Measurements from ENCODE around the gene ANTXR1.

GRCh38 chr2:69297216-69297615 is 284.2 kb downstream of the ANTXR1 start:
- TF ChIP-seq POLR2A (IDR thresholded peaks at IDR 0.05; ENCODE audit: low read depth, low read length) (no peak), POLR2AphosphoS5 (IDR thresholded peaks at IDR 0.05; ENCODE audit: low read depth, low read length) (no peak), SPI1 (IDR thresholded peaks at IDR 0.05; ENCODE audit: low read depth, low read length) (no peak)
